H1 (cell line): Measurements from ENCODE around the gene TMEM183A. TPM values are rescaled to one million over a fixed set of nuclear protein-coding genes. Genes with fewer than 3 reads are reported as not detected.

Source experiments
- CHD1 ChIP-seq: IDR thresholded peaks from 2 replicates; pipeline ENCODE4 v1.6.1; 2012; ENCODE audit warnings: low read depth, low read length, improper control_type of control experiment
- EGR1 ChIP-seq: IDR thresholded peaks from 2 replicates; pipeline ENCODE4 v1.6.1; 2011; ENCODE audit warnings: low read depth, low read length, borderline replicate concordance
- EZH2 ChIP-seq: fragments of 200-600 bp; sonication (generic); IDR thresholded peaks from 2 replicates; pipeline ENCODE4 v1.7.1; 2012; ENCODE audit warnings: low read depth, mild to moderate bottlenecking, moderate library complexity, low read length, inconsistent platforms; ENCODE audit not compliant: severe bottlenecking
- MAFK ChIP-seq: IDR thresholded peaks from 2 replicates; pipeline ENCODE4 v1.6.1; 2012; ENCODE audit warnings: low read depth, mild to moderate bottlenecking, improper control_type of control experiment, low read length
- NRF1 ChIP-seq: IDR thresholded peaks from 2 replicates; pipeline ENCODE4 v1.6.1; 2011; ENCODE audit warnings: mild to moderate bottlenecking, low read depth, low read length, improper control_type of control experiment
- TAF1 ChIP-seq: IDR thresholded peaks from 2 replicates; pipeline ENCODE4 v1.6.1; 2011; ENCODE audit warnings: mild to moderate bottlenecking, low read depth, low read length
- polyA plus RNA-seq, 7 experiments: library from polyadenylated mRNA; depleted of rRNA in 3 of 7; stranded (reverse) in 5 of 7; unstranded in 2 of 7; fragments of >200 nt in 5 of 7; fragments of 200-250 nt in 2 of 7; gene quantifications; 1 replicate in 5 of 7; 2 replicates in 1 of 7; 4 replicates in 1 of 7; pipeline versions ENCODE4 v1.2.1 to v1.2.3, GENCODE V29; 2011 to 2013; ENCODE audit warnings: missing spikeins in 2 of 7, mixed read lengths in 2 of 7
- total RNA-seq: library from RNA; stranded (reverse); fragmentation: NEBNext Ultra II Directional; extraction: Animal tissue kit (Norgen Biotek cat#: 25700); gene quantifications from 2 replicates; pipeline ENCODE4 v1.2.1, GENCODE V29; 2021

TMEM183A gene
- total and polyA plus RNA-seq, 2 of the 8 experiments (the other 6 are each of a cell fraction or from before 2014, with no cell fraction given), result 107 to 173 TPM

DNA sequence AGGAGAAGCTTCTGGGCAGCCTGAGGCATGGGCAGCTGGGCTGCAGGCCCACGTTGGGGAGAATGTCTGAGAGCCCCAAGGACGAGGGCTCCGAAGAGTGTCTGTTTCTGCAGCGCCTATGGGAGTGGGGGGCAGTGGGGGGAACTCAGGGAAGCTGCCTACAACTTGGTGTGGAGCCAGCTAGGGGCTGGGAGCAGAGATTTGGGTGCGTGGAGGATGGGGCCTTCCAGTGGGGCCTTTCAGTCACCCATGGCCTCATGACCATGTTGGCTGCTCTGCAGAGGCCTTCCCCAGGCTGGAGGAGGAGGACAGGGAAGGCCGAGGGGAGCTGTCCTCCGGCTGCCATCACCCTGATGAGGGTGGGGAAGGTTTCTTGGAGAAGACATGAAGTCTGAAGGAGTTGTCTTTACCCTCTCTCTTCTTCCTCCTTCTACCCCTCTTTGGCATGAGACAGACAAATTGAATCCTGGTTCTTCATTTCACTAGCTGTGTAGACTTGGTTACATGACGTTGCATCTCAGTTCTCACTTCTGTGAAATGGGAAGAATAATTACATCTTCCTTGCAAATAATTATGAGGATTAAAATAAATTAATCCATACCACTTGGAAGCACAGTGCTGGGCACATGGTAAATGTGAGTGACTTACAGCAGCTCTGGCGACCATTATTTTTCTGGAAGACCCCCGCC is 27.4 kb downstream of the TMEM183A start (continued):
- TF ChIP-seq MAFK (no peak), TAF1 (no peak), EGR1 (no peak), EZH2 (no peak), CHD1 (no peak), NRF1 (no peak)
